AG04450 (cell line): ENCODE results near the gene PTPN3. TPM values are rescaled to one million over a fixed set of nuclear protein-coding genes. Genes with fewer than 3 reads are reported as not detected.

Experiments used
- CTCF ChIA-PET: fragments of 300-600, 350-600 bp; formaldehyde crosslinking; extraction: SDS; loops from one replicate; lab custom pipeline; 2022; ENCODE audit warnings: antibody characterized with exemption, inconsistent platforms; lab: Charles Lee
- POLR2A ChIA-PET: fragments of 350-600 bp; formaldehyde crosslinking; extraction: SDS; loops from one replicate; lab custom pipeline; 2021; ENCODE audit warnings: antibody characterized with exemption, inconsistent platforms; lab: Yijun Ruan, JAX
- DNase-seq: peaks from one replicate; pipeline ENCODE4 v3.0.0-alpha.2; 2011; ENCODE audit warnings: low read depth, low spot score
- H3K27ac ChIP-seq: one replicate; pipeline ENCODE4 v1.5.1; 2012; ENCODE audit warnings: low read depth, low read length, control low read depth
- H3K27me3 ChIP-seq: one replicate; pipeline ENCODE4 v1.6.0; 2012; ENCODE audit warnings: low read length; ENCODE audit not compliant: control insufficient read depth, insufficient read depth
- H3K4me3 ChIP-seq: 2 replicates; pipeline ENCODE4 v1.5.1; 2011; ENCODE audit warnings: mild to moderate bottlenecking, low read depth, low read length, control low read depth
- H3K9me3 ChIP-seq: 2 replicates; pipeline ENCODE4 v1.5.1; 2012; ENCODE audit warnings: low read length; ENCODE audit not compliant: control insufficient read depth, insufficient read depth
- polyA plus RNA-seq: library from polyadenylated mRNA; depleted of rRNA; stranded (reverse); fragments of >200 nt; gene quantifications from 2 replicates; pipeline ENCODE4 v1.2.3, GENCODE V29; 2011
- TF ChIP-seq, protein P1 (sequence below): IDR thresholded peaks from 2 replicates; pipeline ENCODE4 v1.5.1; 2011; ENCODE audit warnings: low read depth, low read length, control low read depth, inconsistent platforms

The PTPN3 gene
- polyA plus RNA-seq, 1 experiment: 1.4 TPM

DNA sequence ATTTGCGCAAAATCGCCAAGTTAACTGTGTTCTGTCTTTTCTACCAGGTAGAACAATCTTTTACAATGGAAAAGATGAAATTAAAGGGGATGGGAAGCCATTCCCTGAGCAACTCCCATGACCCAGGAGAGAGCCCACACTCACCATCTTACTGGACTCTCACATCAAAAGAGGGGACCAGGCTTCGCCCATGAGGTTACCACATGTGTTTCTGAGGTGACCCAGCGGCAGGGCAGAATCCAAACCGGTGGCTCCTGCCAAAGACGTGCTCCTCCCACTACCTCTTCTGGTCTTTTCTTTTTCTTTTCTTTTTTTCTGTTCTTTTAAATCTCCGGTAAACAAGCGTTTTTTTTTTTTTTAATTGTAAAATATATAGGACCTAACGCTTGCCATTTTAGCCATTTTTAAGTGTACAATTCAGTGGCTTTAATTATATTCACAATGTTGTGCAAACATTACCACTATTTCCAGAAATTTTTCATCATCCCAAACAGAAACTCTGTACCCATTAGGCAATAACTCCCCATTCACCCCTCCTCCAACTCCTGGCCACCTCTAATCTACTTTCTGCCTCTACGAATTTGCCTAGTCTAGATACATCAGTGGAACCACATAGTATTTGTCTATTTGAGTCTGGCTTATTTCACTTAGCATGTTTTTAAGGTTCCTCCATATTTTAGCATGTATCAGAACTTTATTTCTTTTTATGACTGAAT, 19.3 kb downstream of the PTPN3 start:
- H3K27ac ChIP-seq: no peak overlapping the region
- H3K27me3 ChIP-seq: no peaks in the 10 kb centered on the region
- no peak overlapping the region for H3K4me3 ChIP-seq
- TF ChIP-seq, protein P1, sequence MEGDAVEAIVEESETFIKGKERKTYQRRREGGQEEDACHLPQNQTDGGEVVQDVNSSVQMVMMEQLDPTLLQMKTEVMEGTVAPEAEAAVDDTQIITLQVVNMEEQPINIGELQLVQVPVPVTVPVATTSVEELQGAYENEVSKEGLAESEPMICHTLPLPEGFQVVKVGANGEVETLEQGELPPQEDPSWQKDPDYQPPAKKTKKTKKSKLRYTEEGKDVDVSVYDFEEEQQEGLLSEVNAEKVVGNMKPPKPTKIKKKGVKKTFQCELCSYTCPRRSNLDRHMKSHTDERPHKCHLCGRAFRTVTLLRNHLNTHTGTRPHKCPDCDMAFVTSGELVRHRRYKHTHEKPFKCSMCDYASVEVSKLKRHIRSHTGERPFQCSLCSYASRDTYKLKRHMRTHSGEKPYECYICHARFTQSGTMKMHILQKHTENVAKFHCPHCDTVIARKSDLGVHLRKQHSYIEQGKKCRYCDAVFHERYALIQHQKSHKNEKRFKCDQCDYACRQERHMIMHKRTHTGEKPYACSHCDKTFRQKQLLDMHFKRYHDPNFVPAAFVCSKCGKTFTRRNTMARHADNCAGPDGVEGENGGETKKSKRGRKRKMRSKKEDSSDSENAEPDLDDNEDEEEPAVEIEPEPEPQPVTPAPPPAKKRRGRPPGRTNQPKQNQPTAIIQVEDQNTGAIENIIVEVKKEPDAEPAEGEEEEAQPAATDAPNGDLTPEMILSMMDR: no peak
- ChIA-PET POLR2A (no interaction called here), CTCF (no interaction called here)
- no peaks in the 10 kb centered on the region for H3K9me3 ChIP-seq
- no peak for DNase-seq

DNA sequence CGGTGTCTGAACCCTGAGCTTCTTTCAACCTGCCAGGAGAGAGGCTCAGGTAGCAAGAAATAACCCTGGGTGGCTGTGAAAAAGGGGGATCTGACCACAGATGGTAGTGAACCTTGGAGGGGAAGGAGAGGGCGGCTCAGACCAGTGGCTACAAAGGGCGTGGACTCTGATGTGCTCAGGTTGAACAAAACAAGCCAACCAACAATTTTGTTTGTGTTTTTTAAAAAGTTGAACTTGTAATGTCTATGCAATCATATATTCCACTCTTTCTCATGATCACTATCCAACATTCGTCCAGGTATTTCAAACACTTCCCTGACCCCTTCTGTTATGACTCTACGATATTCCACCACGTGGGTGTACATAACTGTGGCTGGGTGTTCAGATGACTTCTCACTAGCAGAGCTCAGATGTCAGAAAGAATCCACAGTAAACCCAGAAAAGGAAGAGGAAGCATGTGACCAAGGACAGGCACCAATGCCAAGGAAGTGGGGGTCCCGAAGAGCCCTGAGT, 20.0 kb downstream of the PTPN3 start:
- CTCF ChIA-PET: no interaction called here
- Histone ChIP-seq H3K4me3 (no peak overlapping the region), H3K9me3 (no peaks in the 10 kb centered on the region), H3K27me3 (no peaks in the 10 kb centered on the region), H3K27ac (no peak overlapping the region)
- no peak for DNase-seq
- POLR2A ChIA-PET: no interaction called here
- TF ChIP-seq, protein P1: no peak

DNA sequence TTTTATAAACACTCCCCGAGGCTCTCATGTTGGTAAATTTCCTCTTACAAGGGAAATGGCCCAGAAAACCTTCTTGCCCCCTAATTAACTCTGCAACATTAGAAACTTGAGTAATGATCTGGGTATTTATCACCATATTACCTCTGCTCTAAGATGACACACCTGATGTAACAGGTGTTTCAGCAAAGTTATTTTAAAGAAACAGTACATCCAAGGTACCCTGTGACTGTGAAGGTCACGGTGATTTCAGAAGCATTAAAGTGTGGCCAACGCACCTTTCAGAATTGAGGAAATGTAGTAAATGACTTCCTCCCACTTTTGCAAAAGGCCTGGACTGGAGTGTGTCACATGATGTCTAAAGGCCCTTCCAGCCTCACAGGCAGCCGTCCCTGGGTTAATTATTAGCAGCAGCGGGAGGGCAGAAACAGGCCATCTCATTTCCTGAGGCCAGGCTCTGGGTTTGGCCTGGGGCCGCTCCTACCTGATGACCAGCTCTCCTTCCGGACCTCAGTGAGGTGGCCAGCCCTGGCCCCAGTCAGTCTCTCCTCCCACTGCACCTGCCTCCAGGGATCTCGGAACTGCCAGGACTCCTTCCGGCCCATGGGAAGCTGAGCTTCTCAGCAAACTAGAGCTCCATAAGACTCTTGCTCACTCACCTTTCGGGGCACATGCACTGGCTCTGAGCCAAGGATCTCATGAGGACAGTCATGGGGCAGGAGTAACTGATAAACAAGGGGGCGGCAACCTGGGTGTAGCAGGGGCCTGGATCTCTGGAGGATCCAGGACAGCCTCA, 20.7 kb downstream of the PTPN3 start:
- TF ChIP-seq, protein P1: no peak
- POLR2A ChIA-PET: no interaction called here
- Histone ChIP-seq H3K27ac (no peak overlapping the region), H3K4me3 (no peak overlapping the region), H3K9me3 (no peaks in the 10 kb centered on the region), H3K27me3 (no peaks in the 10 kb centered on the region)
- CTCF ChIA-PET: no interaction called here
- no peak for DNase-seq

DNA sequence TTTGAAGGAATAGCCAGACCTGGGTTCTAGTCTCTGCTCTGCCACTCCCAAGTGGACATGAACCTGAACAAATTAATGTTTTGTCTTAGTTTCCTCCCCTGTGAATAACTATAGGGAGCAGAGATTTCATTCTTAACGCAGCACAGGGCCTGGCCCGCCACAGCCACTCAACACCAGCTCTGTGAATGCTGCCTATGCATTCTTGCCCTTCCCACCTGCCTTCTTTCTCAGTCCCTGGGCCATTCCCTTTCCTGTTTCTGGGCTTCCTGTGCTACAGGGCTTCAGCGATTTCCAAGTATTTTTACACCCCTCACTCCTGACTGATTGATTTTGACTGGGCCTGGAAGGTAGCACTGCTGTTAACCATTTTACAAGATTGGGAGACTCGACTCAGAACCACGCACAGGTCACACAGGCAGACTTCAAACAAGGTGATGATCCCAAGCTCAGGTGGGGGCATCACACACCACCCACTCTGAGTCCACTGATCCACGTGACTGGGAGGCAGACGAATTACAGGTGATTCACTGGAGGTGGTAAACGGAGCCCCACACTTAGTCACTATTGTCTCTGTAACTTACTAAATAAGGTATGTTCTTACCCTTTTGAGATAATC, 21.4 kb downstream of the PTPN3 start:
- no peaks in the 10 kb centered on the region for H3K27me3 ChIP-seq
- no peak for DNase-seq
- no peak overlapping the region for H3K27ac ChIP-seq
- H3K9me3 ChIP-seq: no peaks in the 10 kb centered on the region
- ChIA-PET CTCF (no interaction called here), POLR2A (no interaction called here)
- TF ChIP-seq, protein P1: no peak
- no peak overlapping the region for H3K4me3 ChIP-seq
